ENCODE results near the gene MYO18A.

- TF ChIP-seq CTCF (IDR thresholded peaks at IDR 0.05), result no peak
- TF ChIP-seq POLR2A (IDR thresholded peaks at IDR 0.05; ENCODE audit: low read depth), result no peak
These were observed 32.5 kb upstream of the MYO18A start for GRCh38 chr17:29212681-29213121.

Measured in esophagus muscularis mucosa (tissue), 3 donors.